Vagina (tissue), 2 donors: ENCODE results near the gene CALN1.

Source experiments
- CTCF ChIP-seq, 3 experiments: fragments of 450-650 bp in 2 of 3; fragments of 200-600 bp in 1 of 3; sonication (generic) in 1 of 3; IDR thresholded peaks; one replicate each; pipeline ENCODE4 v1.5.1; 2017 to 2019; ENCODE audit warnings: antibody characterized with exemption in 3 of 3, mild to moderate bottlenecking in 2 of 3, moderate library complexity in 2 of 3
- POLR2A ChIP-seq, 2 donors: fragments of 450-650 bp; IDR thresholded peaks; one replicate each; pipeline ENCODE4 v1.6.1; 2017; ENCODE audit warnings: antibody characterized with exemption in 2 of 2, mild to moderate bottlenecking in 2 of 2, moderate library complexity in 2 of 2

- TF ChIP-seq POLR2A (IDR thresholded peaks at IDR 0.05): no peak
- no peak for TF ChIP-seq CTCF (IDR thresholded peaks at IDR 0.05)
Measured at GRCh38 chr7:72078856-72079255, 333.3 kb downstream of the CALN1 start.
